Loucy (cell line): ENCODE measurements around the gene SLC35B1.
"Not testable (repeated sequence)": the region's sequence is repeated elsewhere in the genome, so short reads cannot be mapped to it uniquely, and the experiment has no call there.

Experiments
- CTCF ChIP-seq: fragments of 200-600 bp; sonication (generic); conservative IDR thresholded peaks from 2 replicates; pipeline ENCODE4 v1.5.1; 2014; ENCODE audit warnings: mild to moderate bottlenecking, antibody characterized with exemption, low read length
- EZH2phosphoT487 ChIP-seq: fragments of 200-600 bp; IDR thresholded peaks from 2 replicates; pipeline ENCODE4 v1.6.1; 2018; ENCODE audit warnings: antibody characterized with exemption, mild to moderate bottlenecking, moderate library complexity, borderline replicate concordance

GRCh38 chr17:49724552-49724951 is 16.8 kb upstream of the SLC35B1 start:
- TF ChIP-seq CTCF, EZH2phosphoT487: not testable (repeated sequence)
